NCI-H1092 (cell line): ENCODE measurements around the gene MORN1.

Experiments used
- DNase-seq: peaks from one replicate; lab custom pipeline; 2025; lab: John Stamatoyannopoulos, UW

The MORN1 gene

GRCh38 chr1:2404890-2405511, 13.6 kb upstream of the MORN1 start:
- no peak for DNase-seq

DNA sequence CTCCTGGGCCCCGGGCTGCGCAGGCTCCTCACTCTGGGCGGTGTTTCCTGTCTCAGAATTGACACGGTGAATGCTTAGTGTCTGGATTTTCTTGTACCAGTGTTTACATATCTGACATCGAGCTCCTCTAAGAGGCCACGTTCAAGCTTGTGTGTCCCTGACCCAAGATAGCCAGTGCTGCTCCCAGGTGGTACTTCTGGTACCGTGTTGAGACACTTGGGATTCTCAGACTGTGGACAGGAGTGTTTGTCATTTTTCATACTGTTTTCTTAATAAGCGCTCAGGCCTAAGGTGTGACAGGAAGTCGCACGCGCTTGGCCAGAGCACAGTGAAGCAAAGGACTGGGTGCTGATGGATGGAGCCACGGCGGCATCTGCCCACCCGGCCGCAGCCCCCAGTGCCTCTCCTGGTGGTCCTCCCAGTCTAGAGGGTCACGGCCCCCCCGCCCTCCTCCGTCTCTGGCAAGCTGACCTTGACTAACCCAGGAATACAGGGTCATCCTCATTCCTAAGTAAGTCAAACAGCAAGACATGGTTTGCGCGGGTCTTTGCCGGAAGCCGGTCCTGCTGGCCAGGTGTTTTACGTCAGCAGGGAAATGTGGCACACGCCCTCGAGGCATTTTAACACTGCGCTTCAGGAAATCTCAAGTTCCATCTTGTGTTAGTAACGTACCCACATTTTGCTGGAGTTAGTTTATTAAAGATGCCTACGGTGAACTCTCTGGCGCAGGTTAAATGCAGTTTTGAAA, 13.0 kb upstream of the MORN1 start:
- no peak for DNase-seq

DNA sequence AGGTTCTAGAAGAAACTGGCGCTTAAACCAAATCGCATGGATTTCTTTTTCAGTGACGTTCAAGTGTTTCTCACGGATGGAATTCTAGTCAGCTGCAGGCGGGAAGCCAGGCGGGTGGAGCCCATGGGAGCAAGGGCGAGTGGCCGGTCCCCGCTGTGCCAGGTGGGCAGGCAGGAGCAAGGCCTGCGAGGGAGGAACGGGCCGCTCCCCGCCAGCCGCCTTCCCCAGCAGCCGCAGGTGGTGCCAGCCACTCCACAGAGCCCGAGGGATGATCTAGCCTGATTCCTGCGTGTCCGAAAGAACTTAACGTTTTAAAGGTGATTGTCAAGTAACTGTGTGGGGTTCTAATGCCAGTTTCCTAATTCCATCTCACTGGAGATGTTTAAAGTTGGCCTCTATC, 11.9 kb upstream of the MORN1 start:
- no peak for DNase-seq

DNA sequence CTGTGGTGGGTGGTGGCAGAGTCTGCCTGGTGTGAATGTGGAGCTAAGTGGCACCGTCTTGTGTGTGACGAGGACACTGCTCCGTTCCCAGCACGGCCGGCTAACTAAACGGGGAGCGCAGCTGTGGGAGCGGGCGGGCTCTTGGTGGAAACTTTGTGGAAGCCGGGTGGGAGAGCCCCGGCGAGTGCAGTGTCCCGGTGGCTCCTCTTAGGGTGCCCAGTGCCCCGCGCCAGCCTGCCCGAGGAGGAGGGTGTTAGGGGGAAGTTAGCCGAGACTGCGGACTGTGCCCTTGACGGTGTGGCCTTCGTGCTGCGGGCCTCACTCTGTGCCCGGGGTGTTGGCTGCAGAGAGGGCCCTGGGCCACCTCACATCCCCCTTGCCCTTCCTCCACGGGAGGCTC, 11.1 kb upstream of the MORN1 start:
- DNase-seq: no peak

DNA sequence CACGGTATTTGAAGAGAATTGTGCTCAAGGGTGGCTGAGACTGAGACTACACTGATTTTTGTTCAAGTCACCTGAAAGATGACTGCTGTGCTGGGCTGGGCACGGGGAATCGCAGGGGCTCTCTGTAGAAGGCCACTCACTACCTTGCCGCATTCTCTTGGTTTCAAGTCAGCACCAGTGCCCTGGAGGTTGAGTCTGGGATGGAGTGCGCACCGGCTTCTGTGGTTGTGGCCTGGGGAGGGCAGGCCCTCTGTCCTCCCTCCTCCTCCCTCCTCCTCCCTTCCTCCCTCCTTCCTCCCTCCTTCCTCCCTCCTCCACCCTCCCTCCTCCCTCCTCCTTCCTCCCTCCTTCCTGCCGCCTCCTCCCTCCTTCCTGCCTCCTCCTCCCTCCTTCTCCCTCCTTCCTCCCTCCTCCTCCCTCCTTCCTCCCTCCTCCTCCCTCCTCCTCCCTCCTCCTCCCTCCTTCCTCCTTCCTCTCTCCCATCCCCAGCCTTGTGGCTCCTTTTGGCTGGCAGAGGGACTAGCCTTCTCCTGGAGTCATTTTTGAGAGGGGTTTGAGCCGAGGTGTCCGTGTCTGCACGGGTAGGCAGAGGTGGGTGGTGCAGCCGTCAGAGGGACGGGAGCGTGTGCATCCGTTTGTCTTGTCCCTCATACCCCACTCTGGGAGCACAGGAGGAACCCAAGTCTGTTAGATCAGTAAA, 9.7 kb upstream of the MORN1 start:
- no peak for DNase-seq

GRCh38 chr1:2400576-2400909, 9.2 kb upstream of the MORN1 start:
- DNase-seq: no peak

- DNase-seq: no peak
Measured at GRCh38 chr1:2399890-2400575, 8.7 kb upstream of the MORN1 start.

DNA sequence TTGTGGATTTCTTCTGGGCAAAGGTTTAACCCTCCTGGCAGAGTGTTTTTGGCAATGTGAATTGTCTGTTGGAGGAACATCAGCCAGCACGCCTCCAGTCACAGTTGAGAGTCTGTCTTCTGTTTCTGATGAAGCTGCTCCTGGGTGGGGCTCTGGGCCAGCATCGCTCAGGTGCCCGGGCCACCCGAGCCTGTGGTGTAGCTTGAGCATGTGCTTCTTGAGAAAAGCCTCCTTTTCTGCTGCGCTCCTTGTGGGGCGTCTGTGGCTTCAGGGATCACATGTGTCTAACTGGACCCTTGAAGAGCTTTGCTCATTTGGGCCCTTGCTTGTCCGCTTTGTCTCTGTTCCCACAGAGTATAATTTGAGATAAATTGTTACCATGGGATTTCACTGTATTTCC, 7.5 kb upstream of the MORN1 start:
- DNase-seq: no peak

DNA sequence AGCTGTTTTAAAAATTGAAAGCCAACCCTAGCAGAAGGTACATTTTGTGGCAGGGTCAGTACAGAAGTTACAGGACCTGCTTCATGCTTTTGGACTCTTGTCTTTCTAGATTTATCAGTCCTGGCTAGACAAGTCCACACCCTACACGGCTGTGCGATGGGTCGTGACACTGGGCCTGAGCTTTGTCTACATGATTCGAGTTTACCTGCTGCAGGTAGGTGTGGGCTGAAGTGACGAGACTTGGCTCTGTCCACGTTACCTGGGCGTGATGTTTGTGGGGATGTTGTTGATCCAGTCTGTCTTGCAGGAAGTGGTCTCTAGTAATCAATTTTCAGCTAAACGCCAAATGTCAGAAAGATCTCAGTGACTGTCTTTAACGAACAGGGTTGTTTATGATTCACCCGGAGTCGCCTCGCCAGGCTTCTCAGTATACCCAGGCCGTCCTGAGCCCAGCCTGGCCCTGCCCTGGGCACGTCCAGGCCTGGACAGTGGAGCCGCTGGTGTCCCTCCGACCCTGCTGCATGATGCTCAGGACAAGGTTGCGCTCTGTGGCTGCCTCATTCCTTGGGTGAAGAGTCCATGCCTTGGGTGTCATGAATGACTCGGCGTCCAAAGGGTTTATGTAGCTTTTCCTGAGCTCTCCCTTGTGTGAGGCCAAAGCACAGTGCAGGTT, 5.8 kb upstream of the MORN1 start:
- no peak for DNase-seq

DNA sequence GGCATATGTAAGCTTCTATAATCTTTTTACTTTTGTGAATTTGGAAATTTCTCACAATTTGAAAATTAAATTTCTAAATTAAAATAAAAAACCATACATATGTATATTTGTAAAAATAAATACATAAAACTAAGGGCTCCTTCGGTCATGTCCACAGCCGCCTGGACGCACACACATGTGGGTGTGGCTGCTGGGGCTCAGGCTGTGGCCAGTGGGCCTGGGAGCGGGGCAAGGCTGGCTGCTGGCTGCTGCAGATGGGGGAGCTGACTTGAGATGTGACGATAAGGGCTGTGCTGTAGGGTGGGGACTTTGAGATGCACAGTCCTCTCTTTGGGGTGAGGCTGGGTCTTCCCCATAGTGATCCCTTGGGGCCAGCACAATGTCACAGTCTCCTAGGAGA, 5.1 kb upstream of the MORN1 start:
- DNase-seq: no peak

DNA sequence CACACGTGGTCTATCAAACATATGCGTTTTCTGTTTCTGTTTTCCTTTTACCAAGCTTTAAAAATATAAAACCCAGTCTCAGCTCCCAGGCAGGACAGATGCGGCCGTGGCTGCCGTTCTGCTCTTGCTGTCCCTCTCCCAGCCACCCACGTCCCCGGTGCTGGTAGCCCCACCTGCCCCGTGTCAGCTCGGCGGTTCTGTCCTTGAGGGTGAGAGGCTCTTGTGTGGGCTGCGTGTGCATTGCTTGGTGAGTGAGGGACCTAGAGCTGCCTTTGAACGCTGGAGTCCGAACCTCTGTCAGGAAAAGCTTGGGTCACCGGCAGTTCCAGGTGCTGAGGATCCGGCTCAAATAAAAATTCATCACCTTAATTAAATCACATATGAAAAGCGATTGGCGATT, 4.7 kb upstream of the MORN1 start:
- no peak for DNase-seq

DNA sequence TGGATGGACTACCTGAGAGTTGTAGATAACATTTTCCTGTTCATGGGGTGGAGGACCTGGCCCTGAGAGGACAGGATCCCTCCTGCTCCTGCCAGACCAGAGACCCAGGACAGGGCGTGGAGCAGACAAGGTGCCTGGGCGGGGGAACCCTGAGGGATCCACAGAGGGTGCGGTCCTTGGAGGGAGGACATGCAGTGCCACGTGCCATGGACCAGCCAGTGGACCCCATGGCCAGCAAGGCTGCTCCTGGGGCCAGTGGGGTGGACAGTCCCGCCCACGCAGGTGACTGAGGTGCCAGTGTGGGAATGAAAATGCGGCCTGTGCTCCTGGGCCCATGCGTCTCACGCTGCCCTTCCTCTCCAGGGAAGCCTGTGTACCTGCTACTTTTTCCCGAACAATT, 3.9 kb upstream of the MORN1 start:
- DNase-seq: no peak

GRCh38 chr1:2394761-2395160, 3.4 kb upstream of the MORN1 start:
- no peak for DNase-seq

GRCh38 chr1:2394220-2394619, 2.9 kb upstream of the MORN1 start:
- DNase-seq: no peak

DNA sequence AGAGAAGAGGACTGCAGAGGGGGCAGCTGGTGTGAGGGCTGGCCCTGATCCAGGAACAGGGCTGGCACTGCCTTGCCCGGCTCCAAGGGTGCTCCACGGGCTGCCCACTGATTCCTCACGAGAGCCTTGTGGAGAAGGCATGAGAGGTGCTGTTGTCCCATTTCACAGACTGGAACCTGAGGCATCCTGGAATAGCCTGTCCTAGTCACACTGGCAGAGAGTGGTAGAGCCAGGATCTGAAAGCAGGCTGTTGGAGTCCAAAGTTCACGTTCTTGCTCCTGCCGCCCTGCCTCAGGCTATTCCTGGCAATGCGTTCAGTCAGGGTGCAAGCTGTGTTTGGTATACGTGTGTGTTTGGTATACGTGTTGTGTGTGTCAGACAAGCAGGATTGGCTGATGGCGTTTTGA, 2.1 kb upstream of the MORN1 start:
- no peak for DNase-seq

- no peak for DNase-seq
Measured at GRCh38 chr1:2392686-2393085, 1.3 kb upstream of the MORN1 start.

- DNase-seq: no peak
Measured at GRCh38 chr1:2391931-2392509, 666 bp upstream of the MORN1 start.

- DNase-seq: no peak
Measured at GRCh38 chr1:2389644-2390043, 1.7 kb downstream of the MORN1 start.

DNA sequence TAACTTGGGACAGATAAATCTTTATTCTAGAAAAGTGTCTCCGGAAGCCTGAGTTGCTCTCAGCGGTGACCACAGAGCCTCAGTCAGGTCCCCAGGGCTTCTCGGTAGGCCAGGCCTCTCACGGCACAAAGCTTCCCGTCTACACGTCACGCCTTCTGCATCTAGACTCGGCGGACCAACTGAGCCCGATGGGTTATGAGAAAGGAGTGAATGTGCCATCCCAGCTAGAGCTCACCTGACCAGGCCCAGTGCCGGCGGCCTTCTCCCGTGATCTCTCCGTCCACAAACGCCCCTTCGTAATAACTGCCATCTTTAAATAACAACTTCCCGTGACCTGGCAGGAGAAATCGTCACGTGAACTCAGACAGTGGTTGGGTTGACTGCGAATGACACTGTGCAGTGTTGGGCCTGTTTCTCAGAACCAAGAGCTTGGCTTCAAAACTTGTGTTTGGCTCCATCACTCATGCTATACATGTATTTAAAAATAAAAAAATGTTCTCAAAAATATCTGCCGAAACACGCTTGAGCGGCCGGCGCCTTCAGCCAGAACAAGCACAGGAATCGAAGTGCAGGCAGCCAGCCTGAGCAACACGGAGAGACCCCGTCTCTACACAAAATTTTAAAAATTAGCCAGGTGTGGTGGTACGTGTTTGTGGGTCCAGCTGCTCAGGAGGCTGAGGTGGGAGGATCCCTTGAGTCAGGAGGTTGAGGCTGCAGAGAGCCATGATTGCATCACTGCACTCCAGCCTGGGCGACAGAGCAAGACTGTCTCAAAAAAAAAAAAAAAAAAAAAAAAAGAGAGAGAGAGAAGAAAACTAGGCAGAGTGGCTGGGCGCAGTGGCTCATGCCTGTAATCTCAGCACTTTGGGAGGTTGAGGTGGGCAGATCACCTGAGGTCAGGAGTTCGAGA, 3.1 kb downstream of the MORN1 start:
- no peak for DNase-seq

GRCh38 chr1:2386636-2387611, 4.4 kb downstream of the MORN1 start:
- no peak for DNase-seq
